ENCODE measurements around the gene ZNF768.

DNA sequence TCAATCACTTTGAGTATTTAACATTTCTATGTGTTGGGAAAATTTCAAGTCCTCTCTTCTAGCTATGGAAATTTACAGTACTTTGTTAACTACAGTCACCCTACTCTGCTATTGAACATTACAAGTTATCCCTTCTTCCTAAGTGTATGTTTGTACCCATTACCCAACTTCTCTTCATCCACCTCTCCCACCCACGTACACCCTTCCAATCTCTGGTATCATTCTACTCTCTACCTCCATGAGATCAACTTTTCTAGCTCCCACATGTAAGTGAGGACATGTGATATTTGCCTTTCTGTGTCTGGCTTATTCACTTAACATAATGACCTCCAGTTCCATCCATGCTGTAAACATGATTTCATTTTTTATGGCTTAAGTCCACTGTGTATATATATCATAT is 48.3 kb upstream of the ZNF768 start:
- TF ChIP-seq CTCF (IDR thresholded peaks at IDR 0.05) (no peak), POLR2A (IDR thresholded peaks at IDR 0.05) (no peak)

All from uterus (tissue), 2 donors.